Hematopoietic multipotent progenitor cell treated with erythropoietin and hydrocortisone succinate and interleukin-3 and kit ligand, for 4 days (in vitro differentiated cells): ENCODE results near the gene OAT.

Experiments
- DNase-seq: peaks from one replicate; pipeline ENCODE4 v3.0.0-alpha.2; 2015

The OAT gene

DNA sequence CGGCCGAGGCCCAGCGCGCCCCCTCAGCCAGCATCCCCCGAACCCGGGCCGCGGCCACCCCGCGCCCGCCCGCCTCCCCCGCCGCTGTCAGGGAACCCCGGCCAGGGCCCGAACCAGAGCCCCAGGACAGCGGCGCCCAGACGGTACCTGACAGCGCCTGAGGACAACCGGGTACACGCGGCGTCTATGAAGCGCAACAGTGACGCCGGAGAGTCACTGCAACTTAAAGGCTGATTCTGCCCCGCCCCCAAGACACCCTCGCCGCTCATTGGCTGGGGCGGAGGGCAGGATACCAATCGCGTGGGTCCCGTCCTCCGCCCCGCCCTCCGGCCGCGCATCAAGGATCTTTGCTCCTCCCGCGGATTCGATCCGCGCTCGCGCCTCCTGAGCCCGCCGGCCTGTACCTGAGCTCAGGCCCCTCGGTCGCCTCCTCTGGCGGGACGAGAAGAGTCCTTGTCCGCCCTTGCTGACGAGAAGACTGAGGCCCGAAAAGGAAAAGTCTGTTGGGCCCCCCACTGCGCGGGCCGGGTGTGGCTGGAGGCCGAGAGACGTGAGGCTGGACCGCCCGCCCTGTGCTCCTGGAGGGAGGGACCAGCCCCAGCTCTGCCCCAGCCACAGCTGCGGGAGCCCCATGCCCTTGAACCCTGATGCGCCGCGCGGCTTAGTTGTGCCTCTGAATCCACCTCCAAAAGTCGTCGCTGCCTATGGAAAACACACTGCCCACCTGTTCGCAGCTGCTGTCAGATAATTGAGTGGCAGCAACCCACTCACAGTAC lies at the start of gene OAT:
TSS of gene OAT (minus strand) at position 198 of the 776 bp plus-strand sequence. CDS start 6,752 bp downstream, outside the sequence.
- DNase-seq = peak; percentile 99

DNA sequence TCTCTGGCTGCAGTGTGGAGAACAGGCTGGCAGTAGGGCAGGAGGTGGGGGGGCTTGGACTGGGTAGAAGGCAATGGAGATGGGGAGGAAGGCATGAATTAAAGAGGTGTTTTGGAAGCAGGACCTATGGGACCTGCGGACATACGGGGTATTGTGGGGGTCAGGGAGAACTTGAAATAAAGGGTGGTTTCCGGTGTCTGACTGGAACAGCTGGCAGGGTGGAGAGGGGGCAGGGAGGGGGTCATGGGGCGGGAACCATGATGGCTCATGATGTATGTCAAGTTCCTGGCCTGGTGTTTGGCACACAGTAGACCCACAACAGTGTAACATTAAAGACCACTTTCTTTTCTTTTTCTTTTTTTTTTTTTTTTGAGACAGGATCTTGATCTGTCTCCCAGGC lies 48.4 kb upstream of the OAT start:
- DNase-seq = no peak

DNA sequence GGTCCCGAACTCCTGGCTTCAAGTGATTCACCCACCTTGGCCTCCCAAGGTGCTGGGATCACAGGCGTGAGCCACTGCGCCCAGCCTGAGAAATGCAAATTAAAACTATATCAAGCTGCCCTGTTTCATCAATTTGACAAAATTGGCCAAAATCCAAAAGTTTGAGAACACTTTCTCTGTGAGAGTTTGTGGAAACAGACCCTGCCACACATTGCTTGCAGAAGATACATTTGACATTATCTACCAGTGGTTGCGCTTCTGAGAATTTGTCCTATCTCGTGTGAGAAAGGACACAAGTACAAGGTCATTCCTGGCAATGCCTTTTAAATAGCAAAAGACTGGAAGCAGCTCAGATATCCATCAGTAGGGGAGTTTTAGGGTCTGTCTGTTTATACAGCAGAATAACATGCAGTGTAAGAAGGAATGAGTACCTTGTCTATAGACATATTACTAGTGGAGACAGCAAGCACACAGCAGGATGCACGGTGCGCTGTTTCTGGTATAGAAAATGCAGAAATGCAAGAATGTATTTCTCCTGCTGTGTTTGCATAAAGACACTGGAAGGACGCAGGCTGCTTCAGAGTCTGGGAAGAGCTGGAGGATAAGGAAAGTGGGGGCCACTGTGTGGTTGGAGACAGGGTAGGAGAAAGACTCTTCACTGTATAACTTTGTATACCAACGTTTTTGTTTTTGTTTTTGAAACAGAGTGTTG lies 47.2 kb upstream of the OAT start:
- DNase-seq = peak; percentile 62

DNA sequence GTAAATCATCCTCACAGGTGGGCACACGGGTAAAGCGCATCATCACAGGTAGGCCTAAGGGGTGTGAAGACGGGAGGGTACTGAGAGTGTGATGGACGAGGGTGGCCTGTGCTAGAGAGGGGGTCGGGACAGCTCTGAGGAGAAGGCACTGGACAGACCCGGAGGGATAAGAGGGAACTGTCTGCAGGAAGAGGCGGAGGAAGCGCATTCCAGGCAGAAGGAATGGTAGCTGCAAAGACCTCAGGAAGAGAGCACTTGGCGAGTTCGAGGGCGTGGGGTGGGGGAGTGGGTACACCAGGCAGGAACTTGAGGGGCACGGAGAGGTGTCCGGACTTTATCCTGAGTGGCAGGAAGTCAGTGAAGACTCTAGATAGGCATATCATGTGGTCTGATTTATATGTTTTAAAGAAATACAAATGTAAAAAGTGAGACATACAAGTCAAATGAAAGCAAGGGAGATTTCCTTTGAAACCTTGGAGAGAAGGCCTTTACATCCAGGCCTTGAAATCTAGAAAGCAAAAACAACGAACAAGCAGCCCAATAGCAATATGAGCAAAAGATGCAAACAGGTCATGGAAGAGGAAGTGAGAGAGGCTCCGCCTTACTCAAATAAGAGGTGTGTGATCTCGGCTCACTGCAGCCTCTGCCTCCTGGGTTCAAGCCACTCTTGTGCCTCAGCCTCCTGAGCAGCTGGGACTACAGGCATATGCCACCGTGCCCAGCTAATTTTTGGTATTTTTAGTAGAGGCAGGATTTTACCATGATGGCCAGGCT lies 46.5 kb upstream of the OAT start:
- peak; percentile 66 for DNase-seq

DNA sequence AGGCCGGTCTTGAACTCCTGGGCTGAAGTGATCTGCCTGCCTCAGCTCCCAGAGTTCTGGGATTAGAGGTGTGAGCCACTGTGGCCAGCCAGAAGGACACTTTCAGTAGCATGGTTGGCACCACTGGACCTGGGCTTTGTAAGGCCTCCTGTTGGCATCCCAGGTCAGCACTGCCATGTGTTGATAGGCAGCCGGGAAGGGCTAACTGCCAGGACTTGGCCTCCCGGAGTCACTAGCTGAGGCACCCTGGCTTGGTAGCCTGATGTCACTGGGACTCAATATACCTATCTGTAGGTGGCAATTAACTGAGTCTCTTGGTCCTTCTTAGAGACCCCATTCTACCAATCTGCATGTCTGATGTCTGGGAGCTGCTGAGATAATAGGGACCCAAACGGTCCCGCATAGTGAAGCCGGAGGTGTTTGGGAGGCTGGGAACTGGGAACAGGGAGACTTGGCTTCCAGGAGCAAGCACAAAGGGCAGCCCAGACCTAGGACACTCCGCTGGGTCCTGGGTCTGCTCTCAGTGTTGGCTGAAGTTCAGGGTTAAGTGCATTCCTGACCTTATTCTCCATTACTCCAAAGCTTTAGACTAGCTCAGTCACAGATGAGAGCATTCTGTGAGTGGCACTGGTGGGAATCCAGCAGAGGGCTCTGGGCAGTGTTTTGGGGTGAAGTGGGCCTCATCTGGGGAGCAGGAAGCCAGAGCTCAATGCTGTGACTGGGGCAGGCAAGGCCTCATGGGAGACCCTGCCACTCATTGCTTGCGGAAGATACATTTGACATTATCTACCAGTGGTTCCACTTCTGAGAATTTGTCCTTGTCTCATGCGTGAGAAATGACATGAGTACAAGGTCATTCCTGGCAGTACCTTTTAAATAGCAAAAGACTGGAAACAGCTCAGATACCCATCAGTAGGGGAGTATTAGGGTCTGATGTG lies 45.6 kb upstream of the OAT start:
- peak; percentile 40 for DNase-seq

DNA sequence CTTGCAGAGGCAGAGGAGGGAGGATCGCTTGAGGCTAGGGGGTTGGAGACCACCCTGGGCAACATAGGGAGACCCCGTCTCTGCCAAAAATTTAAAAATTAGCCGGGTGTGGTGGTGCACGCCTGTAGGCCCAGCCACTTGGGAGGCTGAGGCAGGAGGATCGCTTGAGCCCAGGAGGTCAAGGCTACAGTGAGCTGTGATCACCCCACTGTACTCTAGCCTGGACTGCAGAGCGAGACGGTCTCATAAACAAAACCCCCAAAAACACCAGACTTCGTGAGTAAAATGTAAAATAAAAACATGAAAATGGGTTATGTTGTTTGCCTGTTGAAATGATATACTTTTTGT lies 43.6 kb upstream of the OAT start:
- no peak for DNase-seq

DNA sequence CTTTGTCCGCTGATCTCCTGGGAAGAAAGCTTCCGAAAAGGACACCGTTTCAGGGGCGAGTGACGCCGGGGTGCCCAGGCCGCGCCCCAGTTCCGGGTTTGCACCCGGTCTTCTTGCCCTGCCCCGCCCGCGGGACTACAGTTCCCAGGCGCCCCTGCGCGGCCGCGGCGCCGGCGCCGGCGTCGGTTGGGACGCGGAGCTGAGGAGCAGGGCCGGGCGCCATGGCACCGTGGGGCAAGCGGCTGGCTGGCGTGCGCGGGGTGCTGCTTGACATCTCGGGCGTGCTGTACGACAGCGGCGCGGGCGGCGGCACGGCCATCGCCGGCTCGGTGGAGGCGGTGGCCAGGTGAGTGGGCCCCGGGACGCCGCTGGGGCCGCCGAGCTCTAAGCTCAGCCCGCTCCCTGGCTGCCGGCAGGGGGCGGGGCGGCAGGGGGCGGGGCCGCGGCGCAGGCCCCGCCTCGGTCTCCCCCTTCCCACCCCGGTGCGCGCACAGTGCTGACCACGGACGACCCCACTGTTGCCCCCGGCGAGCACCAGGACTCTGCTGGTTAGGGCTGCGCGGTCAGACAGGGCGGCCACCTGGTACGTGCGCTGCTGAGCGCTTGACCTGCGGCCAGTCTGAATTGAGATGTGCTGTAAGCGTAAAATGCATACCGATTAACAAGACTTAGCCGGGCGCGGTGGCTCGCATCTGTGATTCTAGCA lies 43.1 kb upstream of the OAT start, which contains the start of gene LHPP:
TSS of gene LHPP (plus strand) at position 182 of the 706 bp plus-strand sequence. CDS start at position 222, 40 bp downstream.
- peak; percentile 96 for DNase-seq

DNA sequence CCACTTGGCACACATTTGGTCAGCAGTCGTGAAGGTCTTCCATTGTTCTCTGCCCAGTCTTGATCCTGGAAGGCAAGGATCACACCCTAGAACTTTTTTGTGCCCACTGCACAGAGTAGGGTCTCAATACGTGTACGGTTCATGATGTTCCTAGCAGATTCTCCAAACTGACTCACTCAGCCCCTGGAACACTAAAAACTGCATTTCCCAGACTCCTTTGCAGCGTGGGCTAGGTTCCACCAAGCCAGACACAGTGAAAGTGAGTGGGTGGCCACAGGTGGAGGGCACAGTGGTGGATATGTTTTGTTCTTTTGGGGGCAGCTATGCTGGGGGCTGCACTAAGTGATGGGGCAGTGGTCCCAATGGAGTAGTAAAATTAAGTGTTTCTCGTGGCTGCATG lies 41.4 kb upstream of the OAT start:
- no peak for DNase-seq

DNA sequence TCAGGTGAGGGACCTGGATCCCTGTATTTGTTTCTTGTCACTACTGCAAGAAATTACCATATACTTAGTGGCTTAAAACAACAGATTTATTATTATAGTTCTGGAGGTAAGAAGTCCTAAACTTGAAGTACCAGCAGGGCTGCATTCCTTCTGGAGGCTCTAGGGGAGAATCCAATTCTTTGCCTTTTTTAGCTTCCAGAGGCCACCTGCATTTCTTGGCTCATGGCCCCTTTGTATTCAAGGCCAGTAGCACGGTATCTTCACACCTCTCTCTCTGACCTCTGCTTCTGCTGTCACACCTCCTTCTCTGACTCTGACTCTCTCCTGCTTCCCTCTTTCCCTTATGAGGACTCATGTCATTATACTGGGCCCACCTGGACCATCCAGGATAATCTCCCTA lies 40.7 kb upstream of the OAT start:
- DNase-seq = no peak

DNA sequence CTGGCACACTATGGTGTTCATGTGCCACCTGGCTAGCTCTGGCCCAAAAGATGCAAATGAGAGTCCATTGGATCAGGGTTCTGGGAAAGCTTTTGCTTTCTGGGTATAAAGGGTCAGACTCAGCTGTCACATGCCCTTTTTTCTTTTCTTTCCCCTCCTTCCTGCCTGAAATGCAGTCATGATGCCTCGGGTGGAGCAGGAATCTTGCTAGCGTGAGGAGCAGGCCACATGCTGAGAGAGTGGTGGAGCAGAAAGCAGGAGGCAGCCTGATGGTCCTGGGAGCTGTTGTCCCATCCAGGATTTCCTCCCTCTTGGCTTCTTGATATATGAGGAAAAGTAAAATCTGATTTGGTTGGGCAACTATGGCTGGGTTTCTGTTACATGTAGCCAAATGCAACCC lies 40.2 kb upstream of the OAT start:
- DNase-seq = no peak

DNA sequence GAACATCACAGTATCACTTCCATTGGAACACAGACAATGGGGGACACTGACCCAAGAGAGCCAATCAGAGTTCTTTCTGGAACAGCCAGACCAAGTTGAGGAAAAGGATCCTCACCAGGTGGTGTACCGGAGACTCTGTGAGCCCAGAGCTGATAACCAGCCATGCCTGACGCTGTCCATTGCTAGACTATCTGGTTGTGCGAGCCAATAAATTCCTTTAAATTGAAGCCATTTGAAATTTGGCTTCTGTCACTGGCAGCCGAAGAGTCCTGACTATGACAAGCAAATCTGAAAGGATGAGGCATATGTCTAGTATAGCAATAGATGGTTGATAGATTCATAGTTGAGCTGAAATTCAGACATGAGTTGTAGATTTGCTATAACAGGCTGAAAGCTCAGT lies 39.8 kb upstream of the OAT start:
- no peak for DNase-seq

DNA sequence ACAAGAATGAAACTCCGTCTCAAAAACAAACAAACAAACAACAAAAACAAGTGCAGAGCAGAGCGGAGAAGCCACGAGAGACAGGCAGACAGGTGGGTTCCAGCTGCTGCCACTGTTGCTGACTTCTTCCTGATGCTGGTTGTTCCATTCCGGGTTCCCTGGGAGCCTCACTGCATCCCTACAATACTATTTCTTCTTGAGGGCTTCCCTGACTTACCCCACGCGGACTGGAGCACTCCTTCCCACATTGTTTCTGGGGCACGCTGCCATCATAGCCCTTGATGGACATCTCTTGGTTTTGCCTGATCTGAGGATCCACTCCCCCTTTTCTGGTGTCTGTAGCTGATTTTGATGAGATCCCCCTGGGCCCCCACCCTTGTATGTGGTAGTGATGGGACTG lies 36.7 kb upstream of the OAT start:
- DNase-seq = no peak

DNA sequence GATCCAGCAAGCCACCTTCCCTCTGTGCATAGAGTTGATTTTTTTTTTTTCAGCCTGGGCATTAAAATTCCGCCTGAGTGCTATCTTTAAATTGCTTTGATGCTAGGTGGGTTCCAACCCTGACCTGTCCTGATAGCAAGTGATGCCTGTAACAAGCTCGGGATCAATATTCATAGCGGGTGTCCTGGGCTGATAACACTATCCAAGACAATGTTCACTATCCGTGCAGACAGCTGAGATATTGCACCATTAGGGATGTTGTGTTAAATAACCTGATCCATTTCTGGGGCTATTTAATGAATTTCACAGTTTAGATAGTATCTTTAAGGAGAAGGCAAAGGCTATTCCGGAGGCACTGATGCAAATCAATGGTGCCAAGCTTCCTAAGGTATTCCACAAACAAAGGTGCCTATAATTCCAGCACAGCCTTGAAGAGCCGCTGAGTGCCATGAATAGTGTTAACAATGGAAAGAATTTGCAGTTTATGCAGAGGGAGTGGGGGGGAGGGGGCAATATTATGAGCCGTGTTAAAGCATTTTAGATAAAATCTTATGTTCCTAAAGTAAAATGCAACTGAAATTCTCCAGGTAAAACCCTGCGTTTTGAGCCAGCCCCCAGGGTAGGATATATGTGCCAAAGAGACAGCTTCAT lies 35.4 kb upstream of the OAT start:
- no peak for DNase-seq

DNA sequence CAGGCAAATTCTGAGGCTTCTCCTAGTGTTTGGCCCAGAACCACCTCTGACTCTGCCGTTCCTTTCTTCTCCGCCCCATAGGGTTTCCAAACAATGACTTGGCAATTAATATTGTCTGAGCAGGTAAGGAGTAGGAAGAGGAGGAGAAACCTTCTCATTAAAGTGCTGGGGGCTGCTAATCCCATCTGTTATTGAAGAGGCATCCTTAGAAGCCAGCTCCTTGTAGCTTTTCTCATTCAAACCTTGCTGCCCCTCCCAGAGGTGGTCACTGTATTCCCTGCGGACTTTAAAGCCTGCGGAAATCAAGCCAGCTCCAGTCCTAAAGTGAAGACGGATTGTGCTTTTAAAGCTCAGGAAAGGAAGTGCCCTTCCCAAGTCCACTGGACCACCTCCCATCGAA lies 32.6 kb upstream of the OAT start:
- DNase-seq = no peak

DNA sequence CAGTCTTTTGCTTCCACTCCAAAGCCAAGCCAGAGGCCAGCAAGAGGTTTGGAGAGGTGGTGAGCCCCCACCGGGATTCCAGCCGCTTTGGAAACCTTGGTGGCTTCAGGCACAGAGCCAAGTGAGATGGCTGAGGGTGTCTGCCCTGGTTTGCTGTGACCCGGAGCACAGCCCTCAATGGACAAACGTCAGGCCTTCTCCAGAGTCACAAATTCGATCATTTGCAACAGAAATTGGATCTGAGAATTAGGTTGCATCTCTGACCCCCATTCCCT lies 32.0 kb upstream of the OAT start:
- no peak for DNase-seq

DNA sequence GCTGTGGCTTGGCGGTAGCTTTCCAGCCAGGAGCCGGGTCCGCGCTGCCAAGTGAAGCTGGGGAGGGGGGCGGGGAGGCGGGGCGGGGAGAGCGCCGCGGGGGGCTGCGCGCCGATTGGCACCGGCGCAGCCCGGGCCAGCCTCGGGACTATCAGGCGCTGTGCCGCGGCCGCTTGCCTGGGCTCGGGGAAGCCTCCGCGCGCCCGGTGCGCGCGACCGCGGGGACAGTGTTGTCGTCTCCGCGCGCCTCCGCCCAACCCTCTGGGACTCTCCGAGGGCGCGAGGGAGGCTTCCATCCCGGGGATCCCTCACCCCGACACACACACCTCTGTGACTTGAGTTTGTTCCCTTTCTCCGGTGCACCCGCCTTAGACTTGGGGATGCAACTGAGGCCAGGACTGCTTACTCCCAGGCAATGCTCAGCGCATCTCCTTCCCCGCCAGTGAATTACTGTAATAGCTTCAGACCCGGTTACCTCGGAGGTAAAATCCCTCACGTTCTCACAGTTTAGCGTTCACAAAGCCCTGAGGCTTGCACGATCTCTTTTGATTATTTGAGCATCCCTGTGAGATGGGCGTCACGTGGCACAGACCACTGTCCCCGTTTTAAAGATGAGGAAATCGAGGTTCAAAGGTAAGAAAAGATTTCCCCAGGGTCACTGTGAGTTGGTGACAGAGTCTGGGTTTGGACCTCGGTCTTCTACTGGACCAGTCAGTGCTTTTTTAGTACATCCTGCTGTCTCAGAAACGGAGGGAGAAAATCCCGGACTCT lies 31.5 kb upstream of the OAT start, which contains the start of gene NKX1-2:
TSS of gene NKX1-2 (minus strand) at position 24 of the 771 bp plus-strand sequence. CDS start 92 bp downstream, outside the sequence.
- no peak for DNase-seq

DNA sequence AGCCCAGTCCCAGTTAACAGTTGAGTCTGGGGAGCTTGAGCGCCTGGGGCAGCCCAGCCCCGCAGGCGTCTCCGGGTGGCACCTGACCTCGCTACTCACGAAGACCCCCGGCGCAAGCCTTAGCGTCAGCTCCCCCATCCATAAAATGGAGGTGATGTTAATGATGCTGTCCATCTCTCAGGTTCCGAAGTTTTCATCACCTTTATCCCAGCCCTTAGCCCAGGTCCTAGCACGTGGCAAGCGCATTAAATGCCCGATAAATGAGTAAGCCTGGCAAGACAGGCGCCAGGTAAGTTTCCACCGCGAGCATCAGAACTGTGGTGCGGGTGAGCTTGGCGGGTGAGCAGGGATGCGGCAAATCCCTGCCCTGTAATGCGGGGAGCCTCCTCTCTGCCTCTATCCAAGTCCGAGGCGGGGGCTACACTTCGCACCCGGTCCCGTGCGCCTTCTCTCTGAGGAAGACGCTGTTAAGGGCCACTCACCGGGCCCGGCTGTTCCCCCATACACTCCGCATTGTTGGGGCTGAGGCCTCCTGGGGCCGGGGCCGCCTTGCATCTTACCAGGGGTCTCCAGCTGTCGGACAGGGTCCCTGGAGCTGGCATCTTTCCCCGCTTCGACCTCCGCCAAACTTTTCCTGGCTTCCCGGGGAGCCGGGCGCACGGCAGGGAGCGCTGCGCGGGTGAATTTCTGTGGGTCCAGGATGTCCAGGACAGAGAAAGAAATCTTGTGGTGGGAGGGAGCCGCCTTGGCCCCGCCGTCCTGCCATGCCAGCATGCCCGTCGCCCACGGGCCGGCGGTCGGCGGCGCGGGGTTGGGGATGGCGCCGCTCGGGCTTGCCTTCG lies 30.7 kb upstream of the OAT start:
- no peak for DNase-seq

DNA sequence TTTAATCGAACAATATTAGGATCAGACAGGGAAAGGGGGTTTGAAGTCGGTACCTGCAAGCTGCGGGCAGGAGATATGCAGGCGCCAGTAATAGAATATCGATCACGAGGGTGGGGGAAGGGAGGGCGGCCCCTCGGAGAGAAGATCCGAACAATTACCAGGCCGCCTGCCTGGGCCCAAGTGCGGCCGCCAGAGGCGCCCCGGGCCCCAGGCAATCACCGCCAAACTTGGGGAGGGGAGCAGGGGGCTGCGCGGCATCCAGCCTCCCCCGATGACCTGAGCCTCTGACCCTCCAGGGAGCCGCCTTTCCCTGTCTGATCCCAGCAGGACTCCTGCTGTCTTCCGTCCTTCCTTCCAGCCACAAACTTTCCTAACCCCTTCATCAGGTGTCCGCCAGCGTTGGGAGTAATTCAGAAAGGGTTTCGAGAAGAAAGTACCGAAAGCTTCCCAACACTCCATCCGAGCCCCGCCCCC lies 30.0 kb upstream of the OAT start:
- no peak for DNase-seq

DNA sequence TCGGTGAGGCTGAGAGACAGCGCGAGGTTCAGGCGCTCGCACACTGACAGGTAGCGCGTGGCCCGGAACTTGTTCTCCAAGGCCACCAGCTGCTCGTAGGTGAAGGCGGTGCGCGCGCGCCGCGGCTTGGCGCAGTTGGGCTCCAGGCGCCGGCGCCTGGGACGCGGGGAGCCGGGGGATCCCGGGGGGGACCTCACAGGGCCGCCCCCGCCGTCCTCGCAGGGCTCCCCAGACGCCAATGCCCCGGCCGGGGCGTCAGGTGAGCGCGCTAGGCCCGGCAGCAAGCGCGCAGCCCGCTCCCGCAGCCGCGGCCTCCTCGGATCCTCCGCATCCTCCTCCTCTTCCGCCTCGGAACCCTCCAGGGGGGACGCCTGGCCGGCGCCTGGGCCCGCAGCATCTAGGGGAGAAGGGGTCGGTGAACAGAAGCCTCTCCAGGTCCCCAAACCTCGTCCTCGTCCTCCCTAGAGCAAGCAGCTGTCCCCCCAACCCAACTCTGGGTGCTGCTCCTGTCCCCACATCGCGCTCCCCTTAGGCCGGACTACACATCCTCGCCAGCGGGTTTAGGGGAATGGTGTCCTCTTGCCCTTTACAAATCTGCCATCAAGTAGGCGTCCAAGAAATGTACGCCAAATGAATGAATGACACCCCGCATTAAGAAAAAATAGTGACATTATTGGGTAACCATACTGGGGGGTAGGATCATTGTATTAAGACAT lies 29.2 kb upstream of the OAT start:
- DNase-seq = no peak
